ENCODE measurements around the gene GTF2F1. TPM values are rescaled to one million over a fixed set of nuclear protein-coding genes. Genes with fewer than 3 reads are reported as not detected.
"Not testable (repeated sequence)": the region's sequence is repeated elsewhere in the genome, so short reads cannot be mapped to it uniquely, and the experiment has no call there.

Gene GTF2F1
- total RNA-seq, 1 donor from 2014 or later, result 65.9 TPM

DNA sequence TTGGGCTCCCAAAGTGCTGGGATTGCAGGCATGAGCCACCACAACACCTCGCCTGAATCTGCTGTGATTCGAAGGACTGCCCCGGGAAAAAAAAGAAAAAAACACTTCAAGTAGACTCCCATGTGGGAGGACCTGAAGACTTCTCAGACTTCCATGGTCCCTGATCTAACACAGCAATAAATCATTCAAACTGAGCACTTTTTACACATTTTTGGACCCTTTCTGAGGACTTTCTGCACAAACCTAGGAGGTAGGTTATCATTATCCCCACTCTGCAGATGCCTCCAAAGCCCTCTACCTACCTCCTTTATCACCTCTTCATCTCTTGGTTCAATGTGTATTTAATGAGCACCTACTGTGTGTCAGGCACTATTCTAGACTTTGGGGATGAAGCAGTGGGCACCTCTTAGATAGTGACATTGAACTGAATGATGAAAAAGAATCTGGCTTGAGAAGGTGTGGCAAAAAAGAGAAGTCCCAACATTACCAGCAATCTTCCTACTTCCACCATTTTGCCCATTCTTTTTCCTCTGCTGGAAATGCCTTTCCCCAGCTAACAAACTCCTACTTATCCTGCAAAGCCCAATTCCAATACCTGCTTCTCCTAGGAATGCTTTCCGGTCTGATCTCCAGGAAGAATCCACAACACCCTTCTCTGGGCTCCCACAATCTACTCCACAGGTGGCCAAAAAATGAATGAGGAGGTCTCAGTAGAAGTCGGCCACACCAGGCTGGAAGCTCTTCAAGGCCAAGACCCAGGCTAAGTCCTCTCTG, 33.2 kb downstream of the GTF2F1 start:
- Mint-ChIP-seq H3K27me3 (ENCODE audit: low read depth) (no peaks in the 10 kb centered on the region), H3K36me3 (ENCODE audit: low read depth) (no peaks in the 10 kb centered on the region), H3K4me1 (peaks cover 7% of the 10 kb centered on the region), H3K4me3 (peak overlapping the region; percentile 26), H3K9me3 (no peaks in the 10 kb centered on the region), H3K27ac (ENCODE audit: unreplicated experiment) (no peak overlapping the region)
- TF ChIP-seq, protein P1, sequence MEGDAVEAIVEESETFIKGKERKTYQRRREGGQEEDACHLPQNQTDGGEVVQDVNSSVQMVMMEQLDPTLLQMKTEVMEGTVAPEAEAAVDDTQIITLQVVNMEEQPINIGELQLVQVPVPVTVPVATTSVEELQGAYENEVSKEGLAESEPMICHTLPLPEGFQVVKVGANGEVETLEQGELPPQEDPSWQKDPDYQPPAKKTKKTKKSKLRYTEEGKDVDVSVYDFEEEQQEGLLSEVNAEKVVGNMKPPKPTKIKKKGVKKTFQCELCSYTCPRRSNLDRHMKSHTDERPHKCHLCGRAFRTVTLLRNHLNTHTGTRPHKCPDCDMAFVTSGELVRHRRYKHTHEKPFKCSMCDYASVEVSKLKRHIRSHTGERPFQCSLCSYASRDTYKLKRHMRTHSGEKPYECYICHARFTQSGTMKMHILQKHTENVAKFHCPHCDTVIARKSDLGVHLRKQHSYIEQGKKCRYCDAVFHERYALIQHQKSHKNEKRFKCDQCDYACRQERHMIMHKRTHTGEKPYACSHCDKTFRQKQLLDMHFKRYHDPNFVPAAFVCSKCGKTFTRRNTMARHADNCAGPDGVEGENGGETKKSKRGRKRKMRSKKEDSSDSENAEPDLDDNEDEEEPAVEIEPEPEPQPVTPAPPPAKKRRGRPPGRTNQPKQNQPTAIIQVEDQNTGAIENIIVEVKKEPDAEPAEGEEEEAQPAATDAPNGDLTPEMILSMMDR (conservative IDR thresholded peaks at IDR 0.05), result no peak
- no peak for DNase-seq (ENCODE audit: low read depth, low spot score)

DNA sequence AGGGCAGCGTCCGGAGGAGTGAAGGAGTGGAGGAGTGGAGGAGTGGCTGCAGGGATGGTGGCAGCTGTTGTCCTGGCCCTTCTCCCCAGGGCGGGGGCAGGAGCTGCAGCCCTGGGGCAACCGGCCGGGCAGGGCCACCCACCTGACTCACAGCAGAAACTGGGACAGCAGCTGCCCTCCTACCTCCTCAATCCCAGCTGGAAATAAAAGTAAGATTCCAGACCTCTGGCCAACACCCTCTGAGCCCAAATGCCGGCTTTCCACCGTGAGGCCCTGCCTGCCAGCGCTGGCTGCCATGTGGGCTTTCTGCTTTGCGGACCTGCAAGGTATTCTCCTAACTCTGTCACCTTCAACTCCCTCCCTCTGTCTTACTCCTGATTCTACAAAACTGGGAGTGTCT, 35.0 kb downstream of the GTF2F1 start:
- H3K36me3 Mint-ChIP-seq (ENCODE audit: low read depth), result no peaks in the 10 kb centered on the region
- no peaks in the 10 kb centered on the region for H3K27me3 Mint-ChIP-seq (ENCODE audit: low read depth)
- H3K4me1 Mint-ChIP-seq, result peaks cover 7% of the 10 kb centered on the region
- H3K9me3 Mint-ChIP-seq, result no peaks in the 10 kb centered on the region
- TF ChIP-seq, protein P1 (conservative IDR thresholded peaks at IDR 0.05), result no peak
- DNase-seq (ENCODE audit: low read depth, low spot score), result no peak
- H3K27ac Mint-ChIP-seq (ENCODE audit: unreplicated experiment), result no peak overlapping the region
- H3K4me3 Mint-ChIP-seq, result peak overlapping the region; percentile 27

DNA sequence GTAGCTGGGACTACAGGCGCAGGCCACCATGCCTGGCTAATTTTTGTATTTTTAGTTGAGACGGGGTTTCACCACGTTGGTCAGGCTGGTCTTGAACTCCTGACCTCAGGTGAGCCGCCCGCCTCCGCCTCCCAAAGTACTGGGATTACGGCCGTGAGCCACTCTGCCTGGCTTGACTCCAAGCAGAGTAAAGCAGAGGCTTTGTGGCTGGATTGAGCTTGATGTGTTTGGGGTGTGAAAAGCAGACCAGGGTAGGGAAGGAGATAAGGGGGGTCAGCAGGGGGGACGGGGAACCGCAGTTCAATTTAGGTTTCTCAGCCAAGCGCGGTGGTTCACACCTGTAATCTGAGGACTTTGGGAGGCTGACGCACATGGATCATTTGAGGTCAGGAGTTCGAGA, 35.8 kb downstream of the GTF2F1 start:
- no peaks in the 10 kb centered on the region for H3K9me3 Mint-ChIP-seq
- TF ChIP-seq, protein P1 (conservative IDR thresholded peaks at IDR 0.05), result no peak
- H3K27ac Mint-ChIP-seq (ENCODE audit: unreplicated experiment), result no peak overlapping the region
- H3K27me3 Mint-ChIP-seq (ENCODE audit: low read depth), result no peaks in the 10 kb centered on the region
- H3K4me1 Mint-ChIP-seq, result peaks cover under 1% of the 10 kb centered on the region
- no peaks in the 10 kb centered on the region for H3K36me3 Mint-ChIP-seq (ENCODE audit: low read depth)
- DNase-seq (ENCODE audit: low read depth, low spot score), result no peak
- no peak overlapping the region for H3K4me3 Mint-ChIP-seq

DNA sequence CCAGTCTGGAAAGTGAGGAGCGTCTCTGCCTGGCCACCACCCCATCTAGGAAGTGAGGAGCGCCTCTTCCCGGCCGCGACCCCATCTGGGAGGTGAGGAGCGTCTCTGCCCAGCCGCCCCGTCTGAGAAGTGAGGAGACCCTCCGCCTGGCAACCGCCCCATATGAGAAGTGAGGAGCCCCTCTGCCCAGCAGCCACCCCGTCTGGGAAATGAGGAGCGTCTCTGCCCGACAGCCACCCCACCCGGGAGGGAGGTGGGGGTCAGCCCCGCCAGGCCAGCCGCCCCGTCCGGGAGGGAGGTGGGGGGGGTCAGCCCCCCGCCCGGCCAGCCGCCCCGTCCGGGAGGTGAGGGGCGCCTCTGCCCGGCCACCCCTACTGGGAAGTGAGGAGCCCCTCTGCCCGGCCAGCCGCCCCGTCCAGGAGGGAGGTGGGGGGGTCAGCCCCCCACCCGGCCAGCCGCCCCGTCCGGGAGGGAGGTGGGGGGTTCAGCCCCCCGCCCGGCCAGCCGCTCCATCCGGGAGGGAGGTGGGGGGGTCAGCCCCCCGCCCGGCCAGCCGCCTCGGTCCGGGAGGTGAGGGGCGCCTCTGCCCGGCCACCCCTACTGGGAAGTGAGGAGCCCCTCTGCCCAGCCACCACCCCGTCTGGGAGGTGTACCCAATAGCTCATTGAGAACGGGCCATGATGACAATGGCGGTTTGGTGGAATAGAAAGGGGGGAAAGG, 37.5 kb downstream of the GTF2F1 start:
- not testable (repeated sequence) for H3K4me1 Mint-ChIP-seq; H3K27ac Mint-ChIP-seq (ENCODE audit: unreplicated experiment); DNase-seq (ENCODE audit: low read depth, low spot score); H3K36me3 Mint-ChIP-seq (ENCODE audit: low read depth); H3K27me3 Mint-ChIP-seq (ENCODE audit: low read depth); H3K9me3 Mint-ChIP-seq; H3K4me3 Mint-ChIP-seq

DNA sequence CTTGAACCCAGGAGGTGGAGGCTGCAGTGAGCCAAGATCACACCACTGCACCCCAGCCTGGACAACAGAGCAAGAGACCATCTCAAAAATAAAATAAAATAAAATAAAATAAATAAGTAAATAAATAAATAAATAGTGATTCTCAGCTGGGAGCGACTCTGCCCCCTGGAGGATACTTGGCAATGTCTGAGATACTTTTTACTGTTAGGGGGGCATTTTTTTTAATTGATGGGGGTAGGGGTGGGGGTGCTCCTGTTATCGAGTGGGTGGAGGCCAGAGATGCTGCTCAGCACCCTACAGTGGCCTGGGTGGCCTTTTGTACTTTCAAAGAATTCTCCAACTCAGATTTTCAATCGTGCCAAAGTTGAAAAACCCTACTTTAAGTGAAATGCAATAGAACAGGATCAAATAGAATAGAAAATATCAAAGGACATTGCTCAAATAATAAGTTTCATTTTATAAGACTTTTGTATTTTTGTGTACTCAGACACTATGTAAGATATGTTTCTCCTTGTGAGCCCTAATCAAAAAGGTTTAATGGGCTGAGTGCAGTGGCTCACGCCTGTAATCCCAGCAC, 38.8 kb downstream of the GTF2F1 start:
- Mint-ChIP-seq H3K27ac (ENCODE audit: unreplicated experiment) (no peak overlapping the region), H3K9me3 (no peaks in the 10 kb centered on the region), H3K4me3 (no peak overlapping the region), H3K4me1 (no peaks in the 10 kb centered on the region), H3K27me3 (ENCODE audit: low read depth) (peaks cover 4% of the 10 kb centered on the region), H3K36me3 (ENCODE audit: low read depth) (no peaks in the 10 kb centered on the region)
- no peak for DNase-seq (ENCODE audit: low read depth, low spot score)
- TF ChIP-seq, protein P1 (conservative IDR thresholded peaks at IDR 0.05), result peak; percentile 59
